ENCODE data around the gene ADGRA1.

ADGRA1 gene

DNA sequence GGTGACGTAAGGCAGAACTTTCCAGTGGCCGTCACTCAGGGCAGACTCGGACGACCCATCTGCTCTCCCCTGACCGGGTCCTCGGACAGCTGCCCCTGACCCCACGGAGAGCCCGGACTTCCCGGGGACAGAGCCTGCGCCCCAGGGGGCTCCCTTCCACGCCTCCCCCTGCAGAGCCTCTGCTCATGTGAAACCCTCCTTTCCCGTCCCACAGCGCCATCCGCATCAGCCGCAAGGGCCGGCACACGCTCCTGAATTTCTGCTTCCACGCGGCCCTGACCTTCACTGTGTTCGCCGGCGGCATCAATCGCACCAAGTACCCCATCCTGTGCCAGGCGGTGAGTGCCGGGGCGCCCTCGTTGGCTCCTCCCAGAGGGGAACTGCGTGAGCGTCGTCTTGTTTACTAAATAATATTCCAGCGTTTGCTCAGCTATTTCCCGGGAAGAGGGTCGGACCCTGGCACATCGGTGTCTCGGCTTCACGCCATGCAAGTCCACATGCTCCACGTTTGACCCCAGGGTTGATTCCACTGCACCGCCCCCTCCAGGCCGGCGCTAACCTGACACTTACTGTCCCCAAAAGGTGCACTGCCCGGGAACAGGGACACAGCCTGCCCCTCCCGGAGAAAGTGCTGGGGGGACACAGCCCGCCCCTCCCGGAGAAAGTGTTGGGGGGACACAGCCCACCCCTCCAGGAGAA is 10.9 kb downstream of the ADGRA1 start:
- H3K4me3 ChIP-seq (ENCODE audit: low read depth, low read length): no peak overlapping the region
- DNase-seq (ENCODE audit: low read depth, low spot score): no peak
- TF ChIP-seq, protein P1, sequence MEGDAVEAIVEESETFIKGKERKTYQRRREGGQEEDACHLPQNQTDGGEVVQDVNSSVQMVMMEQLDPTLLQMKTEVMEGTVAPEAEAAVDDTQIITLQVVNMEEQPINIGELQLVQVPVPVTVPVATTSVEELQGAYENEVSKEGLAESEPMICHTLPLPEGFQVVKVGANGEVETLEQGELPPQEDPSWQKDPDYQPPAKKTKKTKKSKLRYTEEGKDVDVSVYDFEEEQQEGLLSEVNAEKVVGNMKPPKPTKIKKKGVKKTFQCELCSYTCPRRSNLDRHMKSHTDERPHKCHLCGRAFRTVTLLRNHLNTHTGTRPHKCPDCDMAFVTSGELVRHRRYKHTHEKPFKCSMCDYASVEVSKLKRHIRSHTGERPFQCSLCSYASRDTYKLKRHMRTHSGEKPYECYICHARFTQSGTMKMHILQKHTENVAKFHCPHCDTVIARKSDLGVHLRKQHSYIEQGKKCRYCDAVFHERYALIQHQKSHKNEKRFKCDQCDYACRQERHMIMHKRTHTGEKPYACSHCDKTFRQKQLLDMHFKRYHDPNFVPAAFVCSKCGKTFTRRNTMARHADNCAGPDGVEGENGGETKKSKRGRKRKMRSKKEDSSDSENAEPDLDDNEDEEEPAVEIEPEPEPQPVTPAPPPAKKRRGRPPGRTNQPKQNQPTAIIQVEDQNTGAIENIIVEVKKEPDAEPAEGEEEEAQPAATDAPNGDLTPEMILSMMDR (IDR thresholded peaks at IDR 0.05; ENCODE audit: low read depth, low read length): no peak
- in situ Hi-C loops (cut with HindIII; ENCODE audit: low sequenced_read_pairs): no loop called here

DNA sequence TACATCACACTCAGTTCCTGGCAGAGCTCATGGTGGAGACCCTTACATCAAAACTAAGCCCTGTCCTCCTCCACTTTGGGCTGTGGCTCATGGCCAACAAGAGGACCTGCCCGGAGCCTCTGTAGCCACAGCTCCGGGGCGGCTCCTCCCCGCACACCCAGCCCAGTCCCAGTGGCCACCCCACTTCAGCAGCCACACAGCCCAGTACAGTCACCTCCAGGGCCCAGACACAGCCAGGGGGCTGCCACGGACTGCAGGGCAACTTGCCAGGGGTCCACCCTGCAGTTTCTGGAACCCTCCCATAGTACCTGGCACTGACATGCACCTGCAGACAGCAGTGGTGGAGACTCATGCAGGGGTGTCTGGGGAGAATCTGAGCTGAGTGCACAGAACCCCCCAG is 11.8 kb downstream of the ADGRA1 start:
- in situ Hi-C loops (cut with HindIII; ENCODE audit: low sequenced_read_pairs): no loop called here
- no peak overlapping the region for H3K4me3 ChIP-seq (ENCODE audit: low read depth, low read length)

DNA sequence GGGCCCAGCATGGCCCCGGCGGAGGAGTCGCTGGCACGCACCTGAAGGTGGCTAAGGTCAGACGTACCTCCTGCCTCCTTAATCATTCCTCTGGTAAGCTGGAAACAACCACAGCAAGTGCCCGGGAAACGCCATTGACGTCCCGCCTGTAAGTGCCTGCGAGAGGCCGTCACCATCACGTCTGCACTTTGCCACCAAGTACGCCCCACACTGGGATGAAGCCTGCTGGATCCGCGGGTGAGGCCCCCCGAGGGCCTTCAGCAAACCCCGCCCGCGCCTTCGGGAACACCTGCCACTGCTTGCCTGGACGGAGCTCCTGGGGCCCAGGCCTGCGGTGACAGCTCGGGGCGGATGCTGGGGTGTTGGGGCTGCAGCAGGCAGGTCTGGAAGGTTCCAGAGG is 12.5 kb downstream of the ADGRA1 start:
- no peak overlapping the region for H3K4me3 ChIP-seq (ENCODE audit: low read depth, low read length)
- TF ChIP-seq, protein P1 (IDR thresholded peaks at IDR 0.05; ENCODE audit: low read depth, low read length): no peak
- DNase-seq (ENCODE audit: low read depth, low spot score): no peak
- in situ Hi-C loops (cut with HindIII; ENCODE audit: low sequenced_read_pairs): no loop called here

More for the DNA sequence above, 11.8 kb downstream of the ADGRA1 start:
- DNase-seq (ENCODE audit: low read depth, low spot score): no peak
- TF ChIP-seq, protein P1 (IDR thresholded peaks at IDR 0.05; ENCODE audit: low read depth, low read length): no peak

DNA sequence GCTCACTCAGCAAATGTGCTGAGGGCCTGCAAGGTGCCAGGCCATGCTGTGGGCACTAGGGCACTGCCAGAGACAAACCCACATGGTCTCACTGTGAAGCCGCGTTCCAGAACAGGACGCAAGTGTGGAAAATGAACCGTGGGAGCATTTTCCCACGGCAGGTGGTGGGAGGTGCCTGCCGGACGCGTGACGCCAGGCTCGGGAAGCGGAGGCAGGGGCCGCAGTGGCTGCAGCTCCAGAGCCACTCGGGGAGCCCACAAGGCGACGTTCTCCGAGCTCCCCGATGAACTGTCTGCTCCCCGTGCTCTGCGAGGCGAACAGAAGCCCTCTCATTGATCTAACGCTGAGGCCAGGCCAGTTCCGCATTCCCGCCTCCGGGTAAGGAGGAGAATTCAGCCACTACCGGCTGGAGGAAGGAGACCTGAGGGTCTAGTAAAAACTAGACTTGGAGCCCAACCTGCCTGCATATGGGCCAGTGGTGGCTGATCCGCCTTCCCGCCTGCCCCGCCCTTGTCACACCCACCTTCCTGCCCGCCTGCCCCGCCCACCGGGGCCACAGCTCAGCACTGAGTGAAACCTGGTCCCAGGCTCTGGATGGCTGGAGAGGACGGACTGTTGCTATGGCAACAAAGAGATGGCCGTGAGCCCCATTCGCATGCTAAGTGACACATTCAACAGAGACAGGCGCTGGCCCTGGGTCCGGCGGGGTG is 13.1 kb downstream of the ADGRA1 start:
- no peak overlapping the region for H3K4me3 ChIP-seq (ENCODE audit: low read depth, low read length)
- TF ChIP-seq, protein P1 (IDR thresholded peaks at IDR 0.05; ENCODE audit: low read depth, low read length): no peak
- in situ Hi-C loops (cut with HindIII; ENCODE audit: low sequenced_read_pairs): no loop called here
- no peak for DNase-seq (ENCODE audit: low read depth, low spot score)

DNA sequence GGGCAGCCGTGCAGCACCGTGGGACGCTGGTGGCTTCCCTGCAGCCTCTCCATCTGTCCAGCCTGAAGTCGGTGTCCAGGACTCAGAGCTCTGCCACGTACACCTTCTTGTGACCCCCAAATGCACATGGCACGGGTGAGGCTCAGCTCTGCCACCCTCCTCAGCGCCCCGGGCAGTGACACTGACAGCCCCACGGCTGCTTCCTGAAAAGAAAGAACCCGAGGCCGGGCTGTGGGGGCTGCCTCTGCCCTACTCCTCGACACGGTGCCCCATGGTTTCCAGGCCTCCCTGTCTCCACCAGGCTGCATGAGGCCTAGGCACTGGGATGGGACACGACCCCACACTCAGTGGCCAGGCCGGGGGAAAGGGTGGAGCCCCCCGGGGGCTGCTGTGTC is 13.7 kb downstream of the ADGRA1 start:
- in situ Hi-C loops (cut with HindIII; ENCODE audit: low sequenced_read_pairs): no loop called here
- no peak for DNase-seq (ENCODE audit: low read depth, low spot score)
- no peak overlapping the region for H3K4me3 ChIP-seq (ENCODE audit: low read depth, low read length)
- TF ChIP-seq, protein P1 (IDR thresholded peaks at IDR 0.05; ENCODE audit: low read depth, low read length): no peak

DNA sequence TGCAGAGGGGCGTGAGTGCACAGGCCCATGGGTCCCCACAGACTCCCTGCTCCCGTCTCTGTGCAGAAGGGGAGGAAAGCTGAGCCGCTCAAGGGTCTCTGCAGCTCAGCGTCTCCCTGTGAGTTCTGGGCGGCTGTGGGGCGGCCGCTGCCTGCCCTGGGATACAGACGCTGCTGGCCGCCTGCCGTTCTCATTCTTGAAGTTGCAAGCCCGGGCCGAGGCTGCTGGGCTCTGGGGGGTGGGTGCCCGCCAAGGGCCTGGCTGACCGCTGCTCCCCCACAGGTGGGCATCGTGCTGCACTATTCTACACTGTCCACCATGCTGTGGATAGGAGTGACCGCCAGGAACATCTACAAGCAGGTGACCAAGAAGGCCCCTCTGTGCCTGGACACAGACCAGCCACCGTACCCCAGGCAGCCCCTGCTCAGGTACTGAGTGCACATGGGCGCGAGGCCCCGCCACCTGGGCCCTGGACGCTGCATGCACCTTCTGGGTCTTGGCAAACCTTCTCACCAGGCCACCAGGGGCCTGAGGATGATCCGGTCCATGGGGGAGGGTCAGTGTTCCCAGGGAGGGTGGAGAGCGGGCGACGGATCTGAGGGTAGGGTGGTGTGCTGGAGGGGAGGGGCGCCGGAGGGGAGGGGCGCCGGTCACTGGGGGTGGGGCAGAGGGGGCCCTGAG is 14.8 kb downstream of the ADGRA1 start:
- H3K4me3 ChIP-seq (ENCODE audit: low read depth, low read length): no peak overlapping the region
- TF ChIP-seq, protein P1 (IDR thresholded peaks at IDR 0.05; ENCODE audit: low read depth, low read length): no peak
- in situ Hi-C loops (cut with HindIII; ENCODE audit: low sequenced_read_pairs): no loop called here
- no peak for DNase-seq (ENCODE audit: low read depth, low spot score)

All from astrocyte of the spinal cord (primary cell).